ENCODE data around the gene ARRDC4.

GRCh38 chr15:98002419-98002818, 41.9 kb downstream of the ARRDC4 start:
- TF ChIP-seq CTCF (IDR thresholded peaks at IDR 0.05) (no peak), POLR2A (IDR thresholded peaks at IDR 0.05) (no peak)
